Neuronal stem cell (in vitro differentiated cells): ENCODE results near the gene ZNF101.
"Not testable (repeated sequence)": the region's sequence is repeated elsewhere in the genome, so short reads cannot be mapped to it uniquely, and the experiment has no call there.

Experiments
- DNase-seq: peaks from one replicate; pipeline ENCODE4 v3.0.0-alpha.2; 2013; ENCODE audit warnings: low spot score
- H2AFZ ChIP-seq: one replicate; pipeline ENCODE4 v1.6.1; 2013; ENCODE audit warnings: mild to moderate bottlenecking, low read length, inconsistent platforms
- H2AK5ac ChIP-seq: 2 replicates; pipeline ENCODE4 v1.6.1; 2013; ENCODE audit warnings: low read depth, mild to moderate bottlenecking, inconsistent platforms, low read length, moderate library complexity, mixed read lengths
- H2BK120ac ChIP-seq: 2 replicates; pipeline ENCODE4 v1.6.1; 2013; ENCODE audit warnings: low read depth, mild to moderate bottlenecking, inconsistent platforms, low read length, moderate library complexity, mixed read lengths
- H2BK12ac ChIP-seq: one replicate; pipeline ENCODE4 v1.6.1; 2013; ENCODE audit warnings: low read length, inconsistent platforms
- H2BK15ac ChIP-seq: 2 replicates; pipeline ENCODE4 v1.6.1; 2013; ENCODE audit warnings: mild to moderate bottlenecking, low read length, inconsistent platforms, mixed read lengths
- H2BK5ac ChIP-seq: one replicate; pipeline ENCODE4 v1.6.1; 2013; ENCODE audit warnings: inconsistent platforms, mild to moderate bottlenecking, low read length, moderate library complexity
- H3K14ac ChIP-seq: one replicate; pipeline ENCODE4 v1.6.1; 2013; ENCODE audit warnings: low read length, inconsistent platforms
- H3K18ac ChIP-seq: 2 replicates; pipeline ENCODE4 v1.6.1; 2013; ENCODE audit warnings: low read length, inconsistent platforms
- H3K23ac ChIP-seq: 2 replicates; pipeline ENCODE4 v1.6.1; 2013; ENCODE audit warnings: low read depth, mild to moderate bottlenecking, mixed read lengths, low read length, inconsistent platforms; ENCODE audit not compliant: poor library complexity
- H3K27ac ChIP-seq: replicated peaks from 3 replicates; pipeline ENCODE4 v1.5.1; 2013; ENCODE audit warnings: low read length, inconsistent platforms
- H3K27me3 ChIP-seq, 3 experiments: 2 replicates each; pipeline ENCODE4 v1.6.1; 2013; ENCODE audit warnings: low read length in 3 of 3, mild to moderate bottlenecking in 2 of 3, inconsistent platforms in 1 of 3, low read depth in 1 of 3, mixed read lengths in 1 of 3, moderate library complexity in 1 of 3; ENCODE audit not compliant: control insufficient read depth in 3 of 3, insufficient read depth in 3 of 3
- H3K36me3 ChIP-seq, 2 donors: replicated peaks in 1 of 2; 2 replicates each; pipeline ENCODE4 v1.6.1; 2013; ENCODE audit warnings: low read length in 2 of 2; ENCODE audit not compliant: control insufficient read depth in 2 of 2, insufficient read depth in 2 of 2
- H3K4ac ChIP-seq: 2 replicates; pipeline ENCODE4 v1.6.1; 2013; ENCODE audit warnings: inconsistent platforms, mild to moderate bottlenecking, low read length, moderate library complexity
- H3K4me1 ChIP-seq, 2 donors: 1 replicate in 1 of 2; 2 replicates in 1 of 2; pipeline ENCODE4 v1.6.1; 2013; ENCODE audit warnings: low read length in 2 of 2, low read depth in 1 of 2; ENCODE audit not compliant: control insufficient read depth in 2 of 2, insufficient read depth in 1 of 2
- H3K4me2 ChIP-seq: one replicate; pipeline ENCODE4 v1.6.1; 2013; ENCODE audit warnings: mild to moderate bottlenecking, low read length, inconsistent platforms; ENCODE audit not compliant: insufficient read depth, poor library complexity, severe bottlenecking
- H3K4me3 ChIP-seq, 2 donors: 2 replicates each; pipeline ENCODE4 v1.5.1; 2013; ENCODE audit warnings: low read length in 2 of 2, mild to moderate bottlenecking in 2 of 2, inconsistent platforms in 1 of 2, moderate library complexity in 1 of 2
- H3K79me1 ChIP-seq: one replicate; pipeline ENCODE4 v1.6.1; 2013; ENCODE audit warnings: low read depth, mild to moderate bottlenecking, inconsistent platforms, low read length, moderate library complexity
- H3K9ac ChIP-seq: one replicate; pipeline ENCODE4 v1.6.1; 2013; ENCODE audit warnings: mild to moderate bottlenecking, low read depth, low read length, inconsistent platforms; ENCODE audit not compliant: poor library complexity
- H3K9me3 ChIP-seq, 2 donors: replicated peaks in 1 of 2; 2 replicates each; pipeline versions ENCODE3 to v1.6.1; 2013; ENCODE audit warnings: low read length in 2 of 2, mild to moderate bottlenecking in 2 of 2, inconsistent platforms in 1 of 2, low read depth in 1 of 2, mixed read lengths in 1 of 2, moderate library complexity in 1 of 2; ENCODE audit not compliant: control insufficient read depth in 2 of 2, insufficient read depth in 1 of 2
- H4K8ac ChIP-seq: one replicate; pipeline ENCODE4 v1.6.1; 2013; ENCODE audit warnings: low read depth, mild to moderate bottlenecking, inconsistent platforms, low read length, moderate library complexity
- H4K91ac ChIP-seq: one replicate; pipeline ENCODE4 v1.6.1; 2013; ENCODE audit warnings: low read length, low read depth, mild to moderate bottlenecking, inconsistent platforms; ENCODE audit not compliant: poor library complexity
- WGBS, 2 donors: extraction: QIAGEN DNeasy Blood & Tissue Kit; methylation state at CpG; one replicate each; pipeline ENCODE4 v1.1.7; 2013; ENCODE audit warnings: missing lambda C conversion rate in 2 of 2, mixed read lengths in 1 of 2; ENCODE audit not compliant: insufficient read length in 2 of 2, insufficient replicate concordance in 1 of 2; ENCODE audit errors: extremely low coverage in 2 of 2; 5-methylcytosine and 5-hydroxymethylcytosine counted together

Gene ZNF101

DNA sequence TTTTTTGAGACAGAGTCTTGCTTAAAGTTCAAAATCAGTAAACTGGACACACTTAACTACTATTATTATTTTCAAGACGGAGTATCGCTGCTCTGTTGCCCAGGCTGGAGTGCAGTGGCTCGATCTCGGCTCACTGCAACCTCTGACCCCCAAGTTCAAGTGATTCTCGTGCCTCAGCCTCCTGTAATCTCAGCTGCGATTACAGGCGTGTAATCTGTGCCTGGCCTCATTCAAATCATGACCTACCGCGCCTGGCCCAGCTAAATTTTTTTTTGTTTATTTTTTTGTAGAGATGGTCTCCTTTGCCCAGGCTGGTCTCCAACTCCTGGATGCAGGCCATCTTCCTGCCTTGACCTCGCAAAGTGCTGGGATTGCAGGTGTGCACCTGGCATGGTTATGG is 23.0 kb downstream of the ZNF101 start:
- Histone ChIP-seq H3K18ac (no peak overlapping the region), H2AK5ac (no peak overlapping the region), H3K14ac (no peak overlapping the region), H3K4me2 (no peak overlapping the region), H2BK15ac (no peak overlapping the region), H2BK5ac (no peak overlapping the region), H3K36me3 (no peaks in the 10 kb centered on the region), H3K27me3 (no peaks in the 10 kb centered on the region), H4K91ac (no peak overlapping the region), H3K27ac (no peak overlapping the region), H2BK120ac (no peak overlapping the region), H3K79me1 (no peaks in the 10 kb centered on the region), H3K23ac (no peak overlapping the region), H3K4me3 (no peak overlapping the region), H4K8ac (no peak overlapping the region), H3K4me1 (no peaks in the 10 kb centered on the region), H3K9ac (no peak overlapping the region), H3K4ac (no peak overlapping the region), H2BK12ac (no peak overlapping the region), H2AFZ (no peak overlapping the region), H3K9me3 (peaks cover 0 to 1% of the 10 kb centered on the region in 2 donors)
- DNase-seq, result no peak
- no CpG with 5 or more reads among the region's 10 CpGs for WGBS, 2 donors

DNA sequence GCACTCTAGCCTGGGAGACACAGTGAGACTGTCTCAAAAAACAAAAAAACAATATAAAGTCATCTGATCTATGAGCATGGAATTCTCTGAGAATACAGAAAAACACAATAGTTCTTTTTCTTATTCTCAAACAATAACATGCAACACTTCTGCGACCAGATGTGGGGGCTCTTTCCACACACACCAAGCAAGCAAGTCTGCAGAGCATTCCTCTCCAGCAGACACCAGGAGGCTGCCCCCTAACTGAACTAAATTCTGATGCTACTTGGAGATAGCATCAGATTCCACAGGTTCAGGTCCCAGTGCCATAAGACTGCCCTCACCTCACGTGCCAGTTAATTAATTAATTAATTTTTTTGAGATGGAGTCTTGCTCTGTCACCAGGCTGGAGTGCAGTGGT is 27.7 kb downstream of the ZNF101 start:
- Histone ChIP-seq H3K18ac (no peak overlapping the region), H3K27ac (no peak overlapping the region), H2AK5ac (no peak overlapping the region), H2BK5ac (no peak overlapping the region), H3K4me2 (no peak overlapping the region), H2BK120ac (no peak overlapping the region), H2BK12ac (no peak overlapping the region), H2BK15ac (no peak overlapping the region), H3K23ac (no peak overlapping the region), H4K8ac (no peak overlapping the region), H3K4ac (no peak overlapping the region), H3K27me3 (no peaks in the 10 kb centered on the region), H3K4me1 (peaks cover 0 to 3% of the 10 kb centered on the region in 2 donors), H2AFZ (no peak overlapping the region), H3K4me3 (no peak overlapping the region), H3K79me1 (no peaks in the 10 kb centered on the region), H3K9ac (no peak overlapping the region), H3K36me3 (no peaks in the 10 kb centered on the region), H3K14ac (no peak overlapping the region), H3K9me3 (peaks cover 0 to 3% of the 10 kb centered on the region in 2 donors), H4K91ac (no peak overlapping the region)
- WGBS, 2 donors, result no CpG with 5 or more reads among the region's 2 CpGs
- no peak for DNase-seq

DNA sequence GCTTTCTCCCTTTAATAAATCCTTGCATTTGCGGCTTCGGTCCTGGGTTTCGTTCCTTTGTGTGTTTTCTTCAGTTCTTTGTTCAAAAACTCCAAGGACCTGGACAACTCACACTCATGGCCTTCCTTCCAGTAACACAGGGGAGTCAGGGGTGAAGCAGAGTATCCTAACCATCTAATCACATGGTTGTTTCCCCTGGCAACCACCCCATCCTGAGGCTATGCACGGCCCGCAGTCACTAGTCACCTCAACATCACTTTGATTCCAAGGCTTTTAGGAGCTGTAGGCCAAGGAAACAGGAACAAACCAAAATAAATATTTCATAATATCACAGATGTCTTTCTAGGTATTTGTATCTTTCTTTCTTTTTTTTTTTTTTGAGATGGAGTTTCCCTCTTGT is 28.9 kb downstream of the ZNF101 start:
- Histone ChIP-seq H2BK120ac (no peak overlapping the region), H4K8ac (no peak overlapping the region), H3K14ac (no peak overlapping the region), H3K27me3 (no peaks in the 10 kb centered on the region), H3K36me3 (no peaks in the 10 kb centered on the region), H2AFZ (no peak overlapping the region), H3K4me1 (peaks cover 0 to 3% of the 10 kb centered on the region in 2 donors), H3K9me3 (peaks cover 0 to 3% of the 10 kb centered on the region in 2 donors), H3K4ac (no peak overlapping the region), H2BK15ac (no peak overlapping the region), H3K79me1 (no peaks in the 10 kb centered on the region), H3K4me2 (no peak overlapping the region), H3K27ac (no peak overlapping the region), H4K91ac (no peak overlapping the region), H3K4me3 (no peak overlapping the region), H3K9ac (no peak overlapping the region), H3K23ac (no peak overlapping the region), H2AK5ac (no peak overlapping the region), H2BK5ac (no peak overlapping the region), H3K18ac (no peak overlapping the region), H2BK12ac (no peak overlapping the region)
- no peak for DNase-seq
- no CpG with 5 or more reads among the region's 5 CpGs for WGBS, 2 donors

GRCh38 chr19:19700493-19700892 is 31.9 kb downstream of the ZNF101 start:
- DNase-seq, result not testable (repeated sequence)
- peaks cover 7 to 17% of the 10 kb centered on the region in 2 donors for H3K9me3 ChIP-seq

More at GRCh38 chr19:19700493-19700892, 31.9 kb downstream of the ZNF101 start:
- H2AK5ac ChIP-seq, H2AFZ ChIP-seq, H3K27ac ChIP-seq, H2BK120ac ChIP-seq, H3K4ac ChIP-seq, H3K14ac ChIP-seq, H3K4me1 ChIP-seq, H4K91ac ChIP-seq, H3K9ac ChIP-seq, H2BK15ac ChIP-seq, H3K4me2 ChIP-seq, H3K79me1 ChIP-seq, H3K18ac ChIP-seq, H3K27me3 ChIP-seq, H2BK5ac ChIP-seq, H3K36me3 ChIP-seq, H4K8ac ChIP-seq, H2BK12ac ChIP-seq, H3K23ac ChIP-seq, H3K4me3 ChIP-seq: not testable (repeated sequence)
- no CpG with 5 or more reads among the region's 1 CpG for WGBS, 2 donors
